Activated B cell treated with CpG ODN at 0.5 μM for 24 hours (primary cell): ENCODE data around the gene PKM. TPM values are rescaled to one million over a fixed set of nuclear protein-coding genes. Genes with fewer than 3 reads are reported as not detected.

Experiments used
- ATAC-seq: fragments of 200-7000 bp; cut with Tn5 transposase; one replicate; pipeline ENCODE4 v1.10.0; 2021; ENCODE audit warnings: low read depth, mild to moderate bottlenecking, moderate library complexity
- CTCF ChIA-PET: fragments of 350-600 bp; sonication (Branson Sonifier 250); formaldehyde crosslinking; loops from one replicate; lab custom pipeline; 2021; ENCODE audit warnings: antibody characterized with exemption; lab: Charles Lee
- POLR2A ChIA-PET: fragments of 350-600 bp; sonication (Branson Sonifier 250); formaldehyde crosslinking; loops from one replicate; lab custom pipeline; 2021; ENCODE audit warnings: antibody characterized with exemption; lab: Charles Lee
- DNase-seq: peaks from one replicate; pipeline ENCODE4 v3.0.0; 2022
- H3K27ac Mint-ChIP-seq: one replicate; pipeline ENCODE4 v1.8.0; 2020; ENCODE audit warnings: mixed read lengths
- H3K27me3 Mint-ChIP-seq: one replicate; pipeline ENCODE4 v1.8.0; 2021; ENCODE audit warnings: mixed read lengths
- H3K36me3 Mint-ChIP-seq: one replicate; pipeline ENCODE4 v1.8.0; 2021; ENCODE audit warnings: low read depth, mixed read lengths
- H3K4me1 Mint-ChIP-seq: one replicate; pipeline ENCODE4 v1.8.0; 2021; ENCODE audit warnings: mixed read lengths
- H3K4me3 Mint-ChIP-seq: one replicate; pipeline ENCODE4 v1.8.0; 2020; ENCODE audit warnings: mild to moderate bottlenecking, mixed read lengths
- H3K9me3 Mint-ChIP-seq: one replicate; pipeline ENCODE4 v1.8.0; 2020; ENCODE audit warnings: mixed read lengths
- CTCF ChIP-seq: fragments of 200-600 bp; IDR thresholded peaks from one replicate; pipeline ENCODE4 v1.8.0; 2022; ENCODE audit warnings: antibody characterized with exemption, mild to moderate bottlenecking
- intact Hi-C: fragments of 100-400 bp; cut with micrococcal nuclease; formaldehyde crosslinking; loops from one replicate; pipeline ENCODE4 v1.15.1; 2024
- total RNA-seq: library from RNA; stranded (reverse); gene quantifications from 2 replicates; pipeline ENCODE4 v1.2.3, GENCODE V29; 2022

The PKM gene
- total RNA-seq, 1 donor from 2014 or later, result 1,253 TPM

GRCh38 chr15:72216079-72216478, 14.9 kb downstream of the PKM start:
- Mint-ChIP-seq H3K4me3 (no peak overlapping the region), H3K9me3 (no peaks in the 10 kb centered on the region), H3K27ac (no peak overlapping the region), H3K36me3 (peaks cover 93% of the 10 kb centered on the region), H3K4me1 (peaks cover 12% of the 10 kb centered on the region), H3K27me3 (no peaks in the 10 kb centered on the region)
- ATAC-seq (no peak), DNase-seq (no peak)
- intact Hi-C loops, result no loop called here
- POLR2A ChIA-PET, result interaction anchor here (1.5 kb wide), 1 partner anchor 11 kb away, joined by 13 read pairs; no protein-coding TSS in a partner anchor
- CTCF ChIA-PET, result interaction anchor here (1.2 kb wide), 1 partner anchor 15 kb away, joined by 3 read pairs; no protein-coding TSS in a partner anchor
- no peak for TF ChIP-seq CTCF

- no peak for TF ChIP-seq CTCF
- no peak overlapping the region for H3K27ac Mint-ChIP-seq
- no peak for ATAC-seq
These were observed 23.4 kb downstream of the PKM start for GRCh38 chr15:72207558-72208085.

GRCh38 chr15:72206677-72207000, 24.4 kb downstream of the PKM start:
- H3K4me3 Mint-ChIP-seq, result no peak overlapping the region
- peaks cover 98% of the 10 kb centered on the region for H3K36me3 Mint-ChIP-seq
- no peak for TF ChIP-seq CTCF
- DNase-seq (no peak), ATAC-seq (no peak)
- ChIA-PET POLR2A (interaction anchor here (0.8 to 1.2 kb wide), 2 partner anchors 20 to 24 kb away, joined by 3 to 8 read pairs; no protein-coding TSS in a partner anchor), CTCF (no interaction called here)
- intact Hi-C loops, result no loop called here
- H3K27me3 Mint-ChIP-seq, result no peaks in the 10 kb centered on the region
- no peaks in the 10 kb centered on the region for H3K9me3 Mint-ChIP-seq
- H3K27ac Mint-ChIP-seq, result no peak overlapping the region
- H3K4me1 Mint-ChIP-seq, result peaks cover 12% of the 10 kb centered on the region

More at GRCh38 chr15:72207558-72208085, 23.4 kb downstream of the PKM start:
- peaks cover 10% of the 10 kb centered on the region for H3K4me1 Mint-ChIP-seq
- intact Hi-C loops, result no loop called here
- CTCF ChIA-PET, result no interaction called here
- H3K36me3 Mint-ChIP-seq, result peaks cover 99% of the 10 kb centered on the region
- DNase-seq, result no peak
- H3K4me3 Mint-ChIP-seq, result no peak overlapping the region
- H3K27me3 Mint-ChIP-seq, result no peaks in the 10 kb centered on the region
- POLR2A ChIA-PET, result interaction anchor here (1.4 kb wide), 1 partner anchor 12 kb away, joined by 3 read pairs; no protein-coding TSS in a partner anchor
- no peaks in the 10 kb centered on the region for H3K9me3 Mint-ChIP-seq

- Mint-ChIP-seq H3K27ac (no peak overlapping the region), H3K4me1 (peaks cover 13% of the 10 kb centered on the region), H3K4me3 (no peak overlapping the region), H3K27me3 (no peaks in the 10 kb centered on the region), H3K9me3 (no peaks in the 10 kb centered on the region), H3K36me3 (peaks cover 98% of the 10 kb centered on the region)
- CTCF ChIA-PET, result interaction anchor here (1.0 kb wide), 1 partner anchor 81 kb away, joined by 3 read pairs; no protein-coding TSS in a partner anchor
- intact Hi-C loops, result no loop called here
- TF ChIP-seq CTCF, result no peak
- POLR2A ChIA-PET, result interaction anchor here (0.8 to 1.2 kb wide), 2 partner anchors 21 to 24 kb away, joined by 3 to 8 read pairs; no protein-coding TSS in a partner anchor
- ATAC-seq, result no peak
- no peak for DNase-seq
These were observed 24.9 kb downstream of the PKM start for GRCh38 chr15:72205896-72206676.

GRCh38 chr15:72205273-72205672, 25.7 kb downstream of the PKM start:
- Mint-ChIP-seq H3K4me3 (no peak overlapping the region), H3K4me1 (peaks cover 15% of the 10 kb centered on the region), H3K27me3 (no peaks in the 10 kb centered on the region), H3K9me3 (no peaks in the 10 kb centered on the region), H3K27ac (no peak overlapping the region), H3K36me3 (peaks cover 98% of the 10 kb centered on the region)
- ChIA-PET POLR2A (interaction anchor here (1.2 kb wide), 1 partner anchor 22 kb away, joined by 3 read pairs; no protein-coding TSS in a partner anchor), CTCF (interaction anchor here (1.0 kb wide), 1 partner anchor 82 kb away, joined by 3 read pairs; no protein-coding TSS in a partner anchor)
- no peak for TF ChIP-seq CTCF
- DNase-seq (no peak), ATAC-seq (no peak)
- intact Hi-C loops, result no loop called here
